ENCODE data around the gene MEX3D. TPM values are rescaled to one million over a fixed set of nuclear protein-coding genes. Genes with fewer than 3 reads are reported as not detected.

The MEX3D gene
- total RNA-seq, 1 experiment from 2014 or later = 70.4 TPM

- no peaks in the 10 kb centered on the region for H3K9me3 Mint-ChIP-seq
- TF ChIP-seq, protein P1, sequence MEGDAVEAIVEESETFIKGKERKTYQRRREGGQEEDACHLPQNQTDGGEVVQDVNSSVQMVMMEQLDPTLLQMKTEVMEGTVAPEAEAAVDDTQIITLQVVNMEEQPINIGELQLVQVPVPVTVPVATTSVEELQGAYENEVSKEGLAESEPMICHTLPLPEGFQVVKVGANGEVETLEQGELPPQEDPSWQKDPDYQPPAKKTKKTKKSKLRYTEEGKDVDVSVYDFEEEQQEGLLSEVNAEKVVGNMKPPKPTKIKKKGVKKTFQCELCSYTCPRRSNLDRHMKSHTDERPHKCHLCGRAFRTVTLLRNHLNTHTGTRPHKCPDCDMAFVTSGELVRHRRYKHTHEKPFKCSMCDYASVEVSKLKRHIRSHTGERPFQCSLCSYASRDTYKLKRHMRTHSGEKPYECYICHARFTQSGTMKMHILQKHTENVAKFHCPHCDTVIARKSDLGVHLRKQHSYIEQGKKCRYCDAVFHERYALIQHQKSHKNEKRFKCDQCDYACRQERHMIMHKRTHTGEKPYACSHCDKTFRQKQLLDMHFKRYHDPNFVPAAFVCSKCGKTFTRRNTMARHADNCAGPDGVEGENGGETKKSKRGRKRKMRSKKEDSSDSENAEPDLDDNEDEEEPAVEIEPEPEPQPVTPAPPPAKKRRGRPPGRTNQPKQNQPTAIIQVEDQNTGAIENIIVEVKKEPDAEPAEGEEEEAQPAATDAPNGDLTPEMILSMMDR (conservative IDR thresholded peaks at IDR 0.05) = no peak
- WGBS (ENCODE audit: extremely low coverage, insufficient read length, low lambda C conversion rate) = no CpG with 5 or more reads among the region's 8 CpGs
Measured at GRCh38 chr19:1616396-1616795, 48.3 kb upstream of the MEX3D start.

More at GRCh38 chr19:1616396-1616795, 48.3 kb upstream of the MEX3D start:
- Histone ChIP-seq H3K4ac (ENCODE audit: low read depth, low read length) (no peak overlapping the region), H2BK12ac (ENCODE audit: insufficient read length, low read depth, low read length) (no peak overlapping the region), H3K4me2 (ENCODE audit: insufficient read depth, insufficient read length, low read length) (no peak overlapping the region), H3K4me1 (ENCODE audit: insufficient read depth, low read length) (no peaks in the 10 kb centered on the region), H4K20me1 (ENCODE audit: control insufficient read depth, insufficient read depth, insufficient read length) (no peaks in the 10 kb centered on the region), H2AK5ac (ENCODE audit: insufficient read length, low read length) (no peak overlapping the region), H3K27me3 (ENCODE audit: insufficient read depth, low read length) (no peaks in the 10 kb centered on the region), H3K79me1 (ENCODE audit: insufficient read depth, low read depth, low read length, poor library complexity, severe bottlenecking) (no peaks in the 10 kb centered on the region), H3T11ph (ENCODE audit: low read length) (no peak overlapping the region), H3K23ac (ENCODE audit: insufficient read length, low read depth, low read length) (no peak overlapping the region), H4K5ac (ENCODE audit: insufficient read length, low read depth, low read length) (no peak overlapping the region), H2BK120ac (ENCODE audit: low read depth, low read length, poor library complexity, severe bottlenecking) (no peak overlapping the region), H3K79me2 (ENCODE audit: insufficient read depth, low read length) (no peaks in the 10 kb centered on the region), H2BK15ac (ENCODE audit: low read depth, low read length) (no peak overlapping the region), H2AFZ (ENCODE audit: low read length) (no peak overlapping the region), H2BK5ac (ENCODE audit: insufficient read length, low read length) (no peak overlapping the region), H3K18ac (ENCODE audit: insufficient read length, low read depth, low read length) (no peak overlapping the region), H3K27ac (ENCODE audit: insufficient read length, low read depth, low read length) (no peak overlapping the region), H3K9me3 (ENCODE audit: control insufficient read depth, low read depth, low read length) (no peaks in the 10 kb centered on the region), H3K56ac (ENCODE audit: insufficient read length, low read depth, low read length) (no peak overlapping the region), H3K9ac (ENCODE audit: extremely low read depth, insufficient read length, low read length) (no peak overlapping the region), H3K23me2 (ENCODE audit: insufficient read length, low read depth, low read length, poor library complexity, severe bottlenecking) (no peaks in the 10 kb centered on the region), H3K14ac (ENCODE audit: insufficient read depth, low read length) (no peak overlapping the region), H2BK20ac (ENCODE audit: low read depth, low read length, poor library complexity, severe bottlenecking) (no peak overlapping the region), H4K91ac (ENCODE audit: insufficient read length, low read depth, low read length) (no peak overlapping the region), H4K8ac (replicated peaks; ENCODE audit: insufficient read length, low read depth, low read length) (no peak overlapping the region)
- peak overlapping the region in 2 of 3 experiments; percentile 1 to 34; a peak in 2 of 7 replicates for H3K27ac Mint-ChIP-seq
- H3K36me3 Mint-ChIP-seq (ENCODE audit: insufficient read depth in 1 of 3, low read depth in 3 of 3) = peaks cover 48 to 85% (median 82%) of the 10 kb centered on the region in 3 experiments; a peak in 6 of 7 replicates
- H3K4me3 Mint-ChIP-seq = no peak overlapping the region
- H3K27me3 Mint-ChIP-seq (ENCODE audit: low read depth) = no peaks in the 10 kb centered on the region
- no peak for DNase-seq
- peaks cover 0 to 11% of the 10 kb centered on the region in 2 experiments; a peak in 3 of 4 replicates for H3K4me1 Mint-ChIP-seq
